Heart left ventricle (tissue), 13 donors: ENCODE measurements around the gene ZFYVE21.

Experiments
- CTCF ChIP-seq, 12 donors: fragments of 200-600 bp; sonication (generic) in 4 of 12; IDR thresholded peaks; one replicate each; pipeline versions ENCODE4 v1.5.0 to v1.8.0; 2018 to 2022; ENCODE audit warnings: antibody characterized with exemption in 12 of 12, mild to moderate bottlenecking in 5 of 12
- POLR2A ChIP-seq, 2 donors: fragments of 450-650 bp; IDR thresholded peaks; one replicate each; pipeline ENCODE4 v1.6.1; 2017; ENCODE audit warnings: antibody characterized with exemption in 2 of 2, mild to moderate bottlenecking in 2 of 2, moderate library complexity in 2 of 2
- donor health status: ischemic (EF 13 %, LVEDD 7.1; RV severe dilation, severe dysfunction).
- donor health status: DM: no; HTN: yes; CAD: no.
- donor health status: DM: no; HTN: no; CAD: no.
- donor health status: ischemic (EF 25% LVEDD 6.9; RV normal size, moderate dysfunction).
- donor health status: ischemic (EF 25% LVEDD 5.7; RV mildly dilated, moderate dysfunction).
- donor health status: ischemic (EF 35%, LVEDD 5.7; RV mildly dilated, moderate dysfunction).
- donor health status: nonischemic (EF 11% LVEDD 7.7; RV severe dilation, severe dysfunction).
- donor health status: DM: yes; HTN: yes; CAD: no.
- donor health status: PGD.
- donor health status: ischemic (EF 29% LVEDD 5.4; RV normal size, mild dysfunction).
- donor health status: nonischemic (EF 23%, LVEDD 6.1; RV moderate dilation, normal function).

- TF ChIP-seq CTCF (IDR thresholded peaks at IDR 0.05) (no peak), POLR2A (IDR thresholded peaks at IDR 0.05) (no peak)
These were observed 27.1 kb downstream of the ZFYVE21 start for GRCh38 chr14:103742499-103743255.
